ENCODE results near the gene EEIG1. TPM values are rescaled to one million over a fixed set of nuclear protein-coding genes. Genes with fewer than 3 reads are reported as not detected.

Gene EEIG1
- total RNA-seq, 1 donor from 2014 or later, result 36.0 TPM

GRCh38 chr9:127981559-127982121, 851 bp upstream of the EEIG1 start:
- Histone ChIP-seq H3K4me1 (peaks cover 44% of the 10 kb centered on the region), H3K9me3 (no peaks in the 10 kb centered on the region), H3K27me3 (ENCODE audit: low read depth) (no peaks in the 10 kb centered on the region), H3K4me3 (peak overlapping the region; percentile 79), H3K27ac (peak overlapping the region; percentile 90), H3K36me3 (no peaks in the 10 kb centered on the region)
- TF ChIP-seq CTCF (IDR thresholded peaks at IDR 0.05), result no peak
- ATAC-seq (no peak), DNase-seq (no peak)
- intact Hi-C loops (cut with DNase I), result no loop called here

- Histone ChIP-seq H3K4me3 (peak overlapping the region; percentile 79), H3K9me3 (no peaks in the 10 kb centered on the region), H3K27ac (peak overlapping the region; percentile 78), H3K27me3 (ENCODE audit: low read depth) (no peaks in the 10 kb centered on the region), H3K4me1 (peaks cover 59% of the 10 kb centered on the region), H3K36me3 (no peaks in the 10 kb centered on the region)
- intact Hi-C loops (cut with DNase I), result no loop called here
- TF ChIP-seq CTCF (IDR thresholded peaks at IDR 0.05), result no peak
- ATAC-seq (peak; percentile 53 to 61), DNase-seq (peak; percentile 67)
These were observed 606 bp downstream of the EEIG1 start for GRCh38 chr9:127980060-127980705.

- no peaks in the 10 kb centered on the region for H3K36me3 ChIP-seq
- no peaks in the 10 kb centered on the region for H3K9me3 ChIP-seq
- no peak for TF ChIP-seq CTCF (IDR thresholded peaks at IDR 0.05)
- DNase-seq (no peak), ATAC-seq (peak in 1 of 2 donors; percentile 3)
- peak overlapping the region; percentile 79 for H3K4me3 ChIP-seq
- peaks cover 66% of the 10 kb centered on the region for H3K4me1 ChIP-seq
- H3K27me3 ChIP-seq (ENCODE audit: low read depth), result no peaks in the 10 kb centered on the region
- intact Hi-C loops (cut with DNase I), result no loop called here
- peak overlapping the region; percentile 78 for H3K27ac ChIP-seq
These were observed 1.3 kb downstream of the EEIG1 start for GRCh38 chr9:127979333-127980059.

GRCh38 chr9:127979015-127979332, 1.8 kb downstream of the EEIG1 start:
- TF ChIP-seq CTCF (IDR thresholded peaks at IDR 0.05), result no peak
- H3K4me1 ChIP-seq, result peaks cover 71% of the 10 kb centered on the region

GRCh38 chr9:127977884-127978647, 2.7 kb downstream of the EEIG1 start:
- Histone ChIP-seq H3K4me3 (peak overlapping the region; percentile 79), H3K36me3 (no peaks in the 10 kb centered on the region), H3K27ac (peak overlapping the region; percentile 78), H3K9me3 (no peaks in the 10 kb centered on the region), H3K4me1 (peaks cover 80% of the 10 kb centered on the region), H3K27me3 (ENCODE audit: low read depth) (no peaks in the 10 kb centered on the region)
- no peak for TF ChIP-seq CTCF (IDR thresholded peaks at IDR 0.05)
- intact Hi-C loops (cut with DNase I), result no loop called here
- DNase-seq, result peak; percentile 79
- ATAC-seq, result peak; percentile 63 to 69

More at GRCh38 chr9:127979015-127979332, 1.8 kb downstream of the EEIG1 start:
- peak overlapping the region; percentile 79 for H3K4me3 ChIP-seq
- DNase-seq (no peak), ATAC-seq (no peak)
- H3K27me3 ChIP-seq (ENCODE audit: low read depth), result no peaks in the 10 kb centered on the region
- no peaks in the 10 kb centered on the region for H3K9me3 ChIP-seq
- intact Hi-C loops (cut with DNase I), result no loop called here
- H3K27ac ChIP-seq, result peak overlapping the region; percentile 78
- no peaks in the 10 kb centered on the region for H3K36me3 ChIP-seq

All from lower lobe of right lung (tissue), 2 donors.